HL-60 (cell line): ENCODE data around the gene DNAJC17.

Source experiments
- DNase-seq, 2 experiments: peaks; one replicate each; pipeline ENCODE4 v3.0.0-alpha.2; 2010 to 2020; ENCODE audit warnings: low read depth in 1 of 2, low spot score in 1 of 2
- H3K27ac ChIP-seq: fragments of 250-450 bp; sonication (Bioruptor Pico); replicated peaks from 2 replicates; pipeline ENCODE4 v1.5.1; 2020; ENCODE audit warnings: mild to moderate bottlenecking, moderate library complexity
- H3K27me3 ChIP-seq: fragments of 250-450 bp; sonication (Bioruptor Pico); 2 replicates; pipeline ENCODE4 v1.5.1; 2021; ENCODE audit warnings: mild to moderate bottlenecking, moderate library complexity; ENCODE audit not compliant: insufficient read depth, poor library complexity, severe bottlenecking
- H3K4me3 ChIP-seq: replicated peaks from 2 replicates; pipeline ENCODE4 v1.5.1; 2011; ENCODE audit warnings: mild to moderate bottlenecking, control low read depth, low read length; ENCODE audit not compliant: insufficient read depth
- GABPA ChIP-seq: IDR thresholded peaks from 2 replicates; pipeline ENCODE4 v1.6.1; 2012; ENCODE audit warnings: low read depth
- POLR2AphosphoS5 ChIP-seq: IDR thresholded peaks from 2 replicates; pipeline ENCODE4 v1.6.1; 2012; ENCODE audit warnings: low read depth
- SPI1 ChIP-seq: IDR thresholded peaks from 2 replicates; pipeline ENCODE4 v1.6.1; 2012; ENCODE audit warnings: low read depth, mild to moderate bottlenecking, borderline replicate concordance
- TF ChIP-seq, protein P1 (sequence below): IDR thresholded peaks from one replicate; pipeline ENCODE4 v1.5.1; 2011; ENCODE audit warnings: low read length, control low read depth, inconsistent platforms; ENCODE audit not compliant: insufficient read depth
- TF ChIP-seq, protein P2 (sequence below): IDR thresholded peaks from 2 replicates; pipeline ENCODE4 v1.6.1; 2012; ENCODE audit warnings: low read depth; ENCODE audit not compliant: insufficient replicate concordance

The DNAJC17 gene

DNA sequence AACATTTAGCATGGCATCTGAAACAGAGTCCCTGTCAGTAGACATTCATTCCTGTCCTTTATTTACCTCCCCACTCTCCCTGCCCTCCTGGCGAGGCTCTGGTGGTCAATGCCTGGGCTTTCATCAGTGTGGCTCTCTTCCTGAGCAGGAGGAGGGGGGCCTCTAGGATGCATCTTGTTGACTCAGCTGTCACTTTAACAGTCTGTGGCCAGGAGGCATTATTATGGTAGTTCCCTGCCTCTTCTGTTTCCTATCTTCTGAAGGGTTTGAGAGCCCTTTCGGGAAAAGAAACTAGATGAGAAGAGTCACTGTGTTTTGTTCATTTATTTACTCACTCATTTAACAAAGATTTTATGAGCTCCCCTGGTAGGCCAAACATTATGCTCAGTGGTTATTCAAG lies 23.6 kb upstream of the DNAJC17 start:
- H3K4me3 ChIP-seq, result no peak overlapping the region
- no peak for DNase-seq
- no peak for TF ChIP-seq POLR2AphosphoS5
- TF ChIP-seq, protein P1, sequence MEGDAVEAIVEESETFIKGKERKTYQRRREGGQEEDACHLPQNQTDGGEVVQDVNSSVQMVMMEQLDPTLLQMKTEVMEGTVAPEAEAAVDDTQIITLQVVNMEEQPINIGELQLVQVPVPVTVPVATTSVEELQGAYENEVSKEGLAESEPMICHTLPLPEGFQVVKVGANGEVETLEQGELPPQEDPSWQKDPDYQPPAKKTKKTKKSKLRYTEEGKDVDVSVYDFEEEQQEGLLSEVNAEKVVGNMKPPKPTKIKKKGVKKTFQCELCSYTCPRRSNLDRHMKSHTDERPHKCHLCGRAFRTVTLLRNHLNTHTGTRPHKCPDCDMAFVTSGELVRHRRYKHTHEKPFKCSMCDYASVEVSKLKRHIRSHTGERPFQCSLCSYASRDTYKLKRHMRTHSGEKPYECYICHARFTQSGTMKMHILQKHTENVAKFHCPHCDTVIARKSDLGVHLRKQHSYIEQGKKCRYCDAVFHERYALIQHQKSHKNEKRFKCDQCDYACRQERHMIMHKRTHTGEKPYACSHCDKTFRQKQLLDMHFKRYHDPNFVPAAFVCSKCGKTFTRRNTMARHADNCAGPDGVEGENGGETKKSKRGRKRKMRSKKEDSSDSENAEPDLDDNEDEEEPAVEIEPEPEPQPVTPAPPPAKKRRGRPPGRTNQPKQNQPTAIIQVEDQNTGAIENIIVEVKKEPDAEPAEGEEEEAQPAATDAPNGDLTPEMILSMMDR, result no peak
- TF ChIP-seq, protein P2, sequence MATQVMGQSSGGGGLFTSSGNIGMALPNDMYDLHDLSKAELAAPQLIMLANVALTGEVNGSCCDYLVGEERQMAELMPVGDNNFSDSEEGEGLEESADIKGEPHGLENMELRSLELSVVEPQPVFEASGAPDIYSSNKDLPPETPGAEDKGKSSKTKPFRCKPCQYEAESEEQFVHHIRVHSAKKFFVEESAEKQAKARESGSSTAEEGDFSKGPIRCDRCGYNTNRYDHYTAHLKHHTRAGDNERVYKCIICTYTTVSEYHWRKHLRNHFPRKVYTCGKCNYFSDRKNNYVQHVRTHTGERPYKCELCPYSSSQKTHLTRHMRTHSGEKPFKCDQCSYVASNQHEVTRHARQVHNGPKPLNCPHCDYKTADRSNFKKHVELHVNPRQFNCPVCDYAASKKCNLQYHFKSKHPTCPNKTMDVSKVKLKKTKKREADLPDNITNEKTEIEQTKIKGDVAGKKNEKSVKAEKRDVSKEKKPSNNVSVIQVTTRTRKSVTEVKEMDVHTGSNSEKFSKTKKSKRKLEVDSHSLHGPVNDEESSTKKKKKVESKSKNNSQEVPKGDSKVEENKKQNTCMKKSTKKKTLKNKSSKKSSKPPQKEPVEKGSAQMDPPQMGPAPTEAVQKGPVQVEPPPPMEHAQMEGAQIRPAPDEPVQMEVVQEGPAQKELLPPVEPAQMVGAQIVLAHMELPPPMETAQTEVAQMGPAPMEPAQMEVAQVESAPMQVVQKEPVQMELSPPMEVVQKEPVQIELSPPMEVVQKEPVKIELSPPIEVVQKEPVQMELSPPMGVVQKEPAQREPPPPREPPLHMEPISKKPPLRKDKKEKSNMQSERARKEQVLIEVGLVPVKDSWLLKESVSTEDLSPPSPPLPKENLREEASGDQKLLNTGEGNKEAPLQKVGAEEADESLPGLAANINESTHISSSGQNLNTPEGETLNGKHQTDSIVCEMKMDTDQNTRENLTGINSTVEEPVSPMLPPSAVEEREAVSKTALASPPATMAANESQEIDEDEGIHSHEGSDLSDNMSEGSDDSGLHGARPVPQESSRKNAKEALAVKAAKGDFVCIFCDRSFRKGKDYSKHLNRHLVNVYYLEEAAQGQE, result no peak
- no peak for TF ChIP-seq GABPA
- TF ChIP-seq SPI1, result no peak
- H3K27ac ChIP-seq, result no peak overlapping the region
- no peaks in the 10 kb centered on the region for H3K27me3 ChIP-seq

DNA sequence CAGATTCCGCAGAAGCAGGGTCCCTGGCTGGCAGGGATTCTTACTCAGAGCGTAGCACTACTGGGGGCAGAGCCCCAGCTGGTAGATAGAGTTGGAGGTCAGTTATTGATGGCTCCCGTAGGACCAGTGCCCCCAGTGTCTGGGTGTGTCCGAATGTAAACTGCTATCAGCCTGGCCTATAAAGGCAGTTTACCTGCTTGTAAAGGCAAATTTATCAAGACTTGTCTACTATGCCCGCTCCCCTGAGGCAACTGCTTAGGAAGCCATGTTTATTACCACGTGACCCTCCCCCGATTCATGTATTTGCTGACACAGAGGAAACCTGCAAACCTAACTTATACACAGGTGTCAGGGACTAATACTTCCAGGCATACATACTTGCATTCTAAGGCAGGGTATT lies 21.8 kb upstream of the DNAJC17 start:
- TF ChIP-seq POLR2AphosphoS5 (no peak), GABPA (no peak), SPI1 (no peak)
- TF ChIP-seq, protein P2, result no peak
- TF ChIP-seq, protein P1, result no peak
- Histone ChIP-seq H3K27ac (no peak overlapping the region), H3K27me3 (no peaks in the 10 kb centered on the region), H3K4me3 (no peak overlapping the region)
- DNase-seq, result no peak

DNA sequence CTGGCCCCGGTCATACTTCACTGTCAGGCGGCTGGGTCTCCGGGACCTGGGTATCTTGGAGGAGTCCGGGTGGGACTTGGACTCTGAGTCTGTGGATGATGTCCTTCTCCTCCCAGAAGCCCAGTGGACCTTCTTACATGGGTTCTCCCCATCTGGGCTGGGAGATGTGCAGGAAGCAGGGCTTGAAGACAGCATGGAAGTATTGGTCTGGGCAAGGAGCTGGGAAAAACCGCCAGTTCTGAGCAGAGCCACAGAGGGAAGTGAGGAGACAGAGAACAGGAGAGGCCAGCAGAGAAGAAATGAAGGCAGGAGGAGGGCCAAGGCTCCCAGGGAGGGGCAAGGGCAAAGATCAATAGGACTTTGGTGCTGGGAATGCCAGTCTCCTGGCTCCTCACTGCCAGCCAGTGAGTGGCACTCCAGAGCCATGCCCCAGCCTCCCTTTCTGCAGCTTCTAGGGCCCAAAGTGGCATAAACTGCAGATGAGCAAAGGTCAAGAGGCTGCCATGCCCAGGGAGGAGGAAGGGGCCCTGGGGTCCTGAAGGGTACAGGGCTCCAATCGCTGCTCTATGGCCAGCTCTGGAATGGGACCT lies 21.3 kb upstream of the DNAJC17 start, which contains the start of gene PPP1R14D:
TSS of gene PPP1R14D (minus strand) at position 262 of the 590 bp plus-strand sequence. CDS start at position 195, 67 bp downstream.
- Histone ChIP-seq H3K27ac (no peak within 1 kb of the TSS), H3K27me3 (no peaks in the 10 kb centered on the region), H3K4me3 (no peak within 1 kb of the TSS)
- no peak for DNase-seq
- TF ChIP-seq, protein P1, result no peak
- TF ChIP-seq, protein P2, result no peak
- TF ChIP-seq POLR2AphosphoS5 (no peak), SPI1 (no peak), GABPA (no peak)
